ENCODE measurements around the gene KCNG2. TPM values are rescaled to one million over a fixed set of nuclear protein-coding genes. Genes with fewer than 3 reads are reported as not detected.

KCNG2 gene
- total and polyA plus RNA-seq, 2 of the 8 experiments (the other 6 are each of a cell fraction or from before 2014, with no cell fraction given), result 0.19 to 0.74 TPM

GRCh38 chr18:79935925-79936324 lies 138.2 kb downstream of the KCNG2 start (continued):
- TF ChIP-seq CHD7 (IDR thresholded peaks at IDR 0.05; ENCODE audit: insufficient replicate concordance, low read length) (no peak), SIX5 (IDR thresholded peaks at IDR 0.05; ENCODE audit: low read depth, low read length) (no peak), RFX5 (IDR thresholded peaks at IDR 0.05; ENCODE audit: borderline replicate concordance, low read depth, low read length) (no peak), EZH2 (IDR thresholded peaks at IDR 0.05; ENCODE audit: low read depth, low read length, severe bottlenecking) (no peak), BACH1 (IDR thresholded peaks at IDR 0.05; ENCODE audit: low read length) (no peak), SP2 (IDR thresholded peaks at IDR 0.05; ENCODE audit: low read length) (no peak), RBBP5 (IDR thresholded peaks at IDR 0.05; ENCODE audit: borderline replicate concordance, low read depth, low read length) (no peak), TAF1 (IDR thresholded peaks at IDR 0.05; ENCODE audit: low read depth, low read length) (no peak)

All from H1 (cell line).